Activated CD4-positive, alpha-beta T cell treated with anti-CD3 and anti-CD28 coated beads for 1 hour (primary cell): ENCODE measurements around the gene LMBR1.

Experiments
- DNase-seq: peaks from one replicate; pipeline ENCODE4 v3.0.0-alpha.2; 2020

LMBR1 gene

GRCh38 chr7:156682928-156683327 is 210.1 kb downstream of the LMBR1 start:
- DNase-seq = no peak

- DNase-seq = no peak
Observed at GRCh38 chr7:156680281-156680680, 212.7 kb downstream of the LMBR1 start.

GRCh38 chr7:156677374-156678054 is 215.5 kb downstream of the LMBR1 start:
- no peak for DNase-seq

GRCh38 chr7:156676263-156676662 is 216.7 kb downstream of the LMBR1 start:
- DNase-seq = no peak

GRCh38 chr7:156675721-156676120 is 217.3 kb downstream of the LMBR1 start:
- no peak for DNase-seq

GRCh38 chr7:156673902-156674301 is 219.1 kb downstream of the LMBR1 start:
- DNase-seq = no peak

GRCh38 chr7:156673454-156673853 is 219.5 kb downstream of the LMBR1 start:
- no peak for DNase-seq

- no peak for DNase-seq
Observed at GRCh38 chr7:156669035-156669828, 223.8 kb downstream of the LMBR1 start.

GRCh38 chr7:156668130-156668741 is 224.7 kb downstream of the LMBR1 start:
- DNase-seq = no peak

GRCh38 chr7:156667110-156667426 is 225.9 kb downstream of the LMBR1 start:
- no peak for DNase-seq

- no peak for DNase-seq
Observed at GRCh38 chr7:156666368-156667109, 226.4 kb downstream of the LMBR1 start.

GRCh38 chr7:156665101-156665500 is 227.9 kb downstream of the LMBR1 start:
- no peak for DNase-seq

GRCh38 chr7:156662277-156662676 is 230.7 kb downstream of the LMBR1 start:
- DNase-seq = no peak

GRCh38 chr7:156661637-156662036 is 231.3 kb downstream of the LMBR1 start:
- DNase-seq = no peak

- no peak for DNase-seq
Observed at GRCh38 chr7:156659961-156660360, 233.0 kb downstream of the LMBR1 start.

GRCh38 chr7:156659203-156659602 is 233.8 kb downstream of the LMBR1 start:
- DNase-seq = no peak

GRCh38 chr7:156657681-156658080 is 235.3 kb downstream of the LMBR1 start:
- DNase-seq = no peak

- no peak for DNase-seq
Observed at GRCh38 chr7:156656598-156656997, 236.4 kb downstream of the LMBR1 start.

GRCh38 chr7:156655983-156656382 is 237.0 kb downstream of the LMBR1 start:
- no peak for DNase-seq

- DNase-seq = no peak
Observed at GRCh38 chr7:156655251-156655650, 237.7 kb downstream of the LMBR1 start.

- DNase-seq = no peak
Observed at GRCh38 chr7:156654511-156655234, 238.3 kb downstream of the LMBR1 start.

- no peak for DNase-seq
Observed at GRCh38 chr7:156652886-156653568, 240.0 kb downstream of the LMBR1 start.
